Sigmoid colon (tissue), 4 donors: ENCODE results near the gene SOCS4.

ENCODE experiments used
- EP300 ChIP-seq, 4 donors: sonication (generic); formaldehyde crosslinking; IDR thresholded peaks; one replicate each; pipeline ENCODE4 v1.6.1; 2017; ENCODE audit warnings: antibody characterized with exemption in 4 of 4
- POLR2A ChIP-seq, 2 donors: fragments of 450-650 bp; IDR thresholded peaks; one replicate each; pipeline ENCODE4 v1.6.1; 2016; ENCODE audit warnings: antibody characterized with exemption in 2 of 2, mild to moderate bottlenecking in 2 of 2, moderate library complexity in 2 of 2

DNA sequence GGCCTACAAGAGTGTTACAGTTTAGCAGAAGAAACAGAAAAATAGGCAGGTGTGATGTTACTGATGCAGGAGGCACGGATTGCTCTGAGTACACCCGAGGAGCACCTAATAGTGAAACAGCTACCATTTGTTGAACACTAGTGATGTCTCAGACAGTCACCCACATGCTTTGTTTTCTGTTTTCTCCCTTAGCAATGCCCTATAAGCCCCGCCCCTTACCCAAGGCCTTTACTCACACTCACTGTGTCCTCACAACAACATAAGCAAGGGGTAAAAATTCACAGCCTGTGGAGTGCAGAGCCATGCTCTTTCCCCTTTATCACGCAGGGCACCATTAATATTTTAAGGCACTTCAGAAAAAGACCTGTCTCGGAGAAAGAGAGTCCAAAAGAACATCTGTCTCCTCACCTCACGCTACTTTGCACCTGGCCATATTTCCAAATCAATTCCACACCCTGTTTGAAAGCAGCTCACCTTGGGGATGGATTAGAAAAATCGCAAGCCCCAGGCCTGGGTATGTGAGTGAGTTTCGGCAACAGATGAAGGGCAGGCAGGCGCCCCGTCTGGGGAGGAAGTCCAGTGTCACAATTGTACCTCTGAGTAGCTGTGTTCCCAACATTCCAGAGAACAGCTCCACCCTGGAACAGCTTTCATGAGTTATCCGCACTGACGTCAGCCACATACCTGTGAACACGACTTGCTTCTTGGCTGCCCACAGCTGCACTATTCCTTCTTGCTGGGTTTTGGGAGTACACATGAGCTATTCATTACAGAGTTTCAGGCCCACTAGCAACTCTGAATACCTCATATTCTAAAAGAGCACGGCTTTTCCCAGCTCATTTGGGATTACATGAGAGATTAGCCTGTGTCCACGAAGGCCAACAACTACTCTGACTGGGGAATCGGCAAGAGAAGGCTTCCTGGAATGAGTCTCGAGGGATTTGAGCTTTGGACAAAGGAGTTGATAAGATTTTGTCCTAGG lies 50.4 kb downstream of the SOCS4 start:
- TF ChIP-seq EP300 (IDR thresholded peaks at IDR 0.05), result no peak
- no peak for TF ChIP-seq POLR2A (IDR thresholded peaks at IDR 0.05)
